GM21515 (cell line): ENCODE data around the gene TFPI.
"Not testable (repeated sequence)": the region's sequence is repeated elsewhere in the genome, so short reads cannot be mapped to it uniquely, and the experiment has no call there.

ENCODE experiments used
- ATAC-seq: cut with Tn5 transposase; IDR thresholded peaks from one replicate; pipeline ENCODE4 v1.9.1; 2021; ENCODE audit not compliant: unreplicated experiment

Gene TFPI

DNA sequence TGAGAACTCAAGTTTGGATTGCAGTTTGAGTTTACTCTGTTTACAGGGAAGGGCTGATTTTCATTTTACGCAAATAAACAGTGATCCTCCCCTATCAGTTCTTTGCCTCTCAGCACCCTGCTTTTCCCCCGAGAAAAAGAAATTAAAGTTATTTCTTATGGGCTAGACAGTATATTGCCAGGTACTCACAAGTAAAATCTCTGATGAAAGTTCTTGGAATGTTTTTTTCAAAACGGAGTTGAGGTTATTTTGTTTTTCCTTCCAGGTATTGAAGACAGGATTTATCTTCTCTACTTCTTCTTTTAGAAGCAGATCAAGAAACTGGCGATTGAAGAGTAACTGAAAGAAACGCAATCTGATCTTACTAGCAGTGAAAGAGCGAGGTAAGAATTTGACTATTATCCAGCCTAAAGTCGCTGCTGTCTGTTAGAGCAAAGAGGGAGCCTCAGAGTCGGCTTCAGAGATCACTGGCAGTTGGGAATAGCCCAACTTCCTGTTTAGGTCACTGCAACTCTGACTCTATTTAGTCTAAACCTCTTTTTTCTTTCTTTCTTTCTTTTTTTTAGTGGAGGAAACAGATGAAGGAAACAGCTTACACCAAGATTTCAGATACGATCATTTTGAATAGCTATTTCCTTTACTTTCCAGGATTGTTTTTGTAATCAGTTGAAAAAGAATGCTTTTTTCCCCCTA lies at the start of gene TFPI:
TFPI (minus strand) TSS at position 425 of the 693 bp plus-strand sequence. CDS start 50,667 bp downstream, outside the sequence.
- ATAC-seq, result no peak

DNA sequence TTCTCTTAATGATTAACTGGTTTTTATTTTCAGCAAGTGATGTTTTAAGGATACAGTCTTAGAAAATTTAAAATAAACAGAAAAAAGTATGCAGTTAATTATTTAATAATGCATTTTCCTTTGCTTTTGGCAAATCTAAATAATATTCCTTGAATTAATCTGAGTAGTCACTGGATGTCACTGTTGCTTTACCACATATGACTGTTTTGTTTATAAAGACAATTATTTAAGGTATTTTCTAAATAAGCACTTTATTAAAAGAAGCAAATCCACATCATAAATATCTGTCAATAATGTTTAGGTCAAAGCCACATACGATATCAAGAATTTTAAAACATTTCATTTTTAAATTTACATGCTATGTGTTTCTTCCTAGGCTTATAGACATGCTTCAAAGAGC lies 40.6 kb upstream of the TFPI start:
- no peak for ATAC-seq

DNA sequence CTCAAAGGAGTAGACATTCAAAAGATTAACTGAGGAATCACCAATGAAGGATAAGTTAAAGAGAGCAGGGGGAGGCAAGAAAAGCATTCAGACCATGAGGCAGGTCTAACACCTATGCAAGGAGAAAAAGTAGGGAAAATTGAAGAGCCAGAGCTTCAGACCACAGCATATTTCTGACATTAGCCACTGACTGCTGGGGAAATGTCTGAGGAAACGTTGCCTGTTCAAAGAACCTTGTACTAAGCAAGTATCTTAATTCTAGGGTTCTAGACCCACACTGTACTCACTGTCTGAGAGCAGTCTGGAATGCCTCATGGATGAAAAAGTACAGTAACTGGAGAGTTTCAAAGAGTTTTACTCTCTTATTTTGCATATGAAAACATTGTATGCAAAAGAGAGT lies 39.5 kb upstream of the TFPI start:
- ATAC-seq, result no peak

DNA sequence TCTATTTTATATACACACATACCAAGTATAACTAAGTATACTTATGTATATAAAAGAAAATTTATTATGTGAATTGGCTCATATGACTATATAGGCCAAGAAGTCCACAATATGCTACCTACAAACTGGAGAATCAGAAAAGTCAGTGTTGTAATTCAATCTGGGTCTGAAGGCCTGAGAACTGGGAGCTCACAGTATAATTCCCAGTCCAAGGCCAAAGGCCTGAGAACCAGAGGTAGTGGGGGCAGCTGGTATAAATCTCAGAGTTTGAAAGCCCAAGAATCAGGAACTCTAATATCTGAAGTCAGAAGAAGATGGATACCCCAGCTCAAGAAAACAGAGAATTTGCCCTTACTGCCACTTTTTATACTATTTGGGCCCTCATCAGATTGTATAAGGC lies 38.9 kb upstream of the TFPI start:
- no peak for ATAC-seq

DNA sequence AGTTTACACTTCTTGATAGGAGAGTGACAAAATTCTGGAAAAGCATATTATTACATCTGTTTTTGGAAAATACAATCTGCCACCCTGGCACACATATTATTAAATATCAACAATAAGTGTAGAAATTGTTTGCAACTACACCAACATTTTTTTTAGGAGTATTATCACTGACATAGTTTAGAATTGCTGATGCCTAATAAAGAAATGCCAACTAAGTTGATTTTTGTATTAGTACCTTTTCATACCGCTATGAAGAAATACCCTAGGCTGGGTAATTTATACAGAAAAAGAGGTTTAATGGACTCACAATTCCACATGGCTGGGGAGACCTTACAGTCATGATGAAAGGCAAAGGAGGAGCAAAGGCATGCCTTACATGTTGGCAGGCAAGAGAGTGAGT lies 35.9 kb upstream of the TFPI start:
- no peak for ATAC-seq

DNA sequence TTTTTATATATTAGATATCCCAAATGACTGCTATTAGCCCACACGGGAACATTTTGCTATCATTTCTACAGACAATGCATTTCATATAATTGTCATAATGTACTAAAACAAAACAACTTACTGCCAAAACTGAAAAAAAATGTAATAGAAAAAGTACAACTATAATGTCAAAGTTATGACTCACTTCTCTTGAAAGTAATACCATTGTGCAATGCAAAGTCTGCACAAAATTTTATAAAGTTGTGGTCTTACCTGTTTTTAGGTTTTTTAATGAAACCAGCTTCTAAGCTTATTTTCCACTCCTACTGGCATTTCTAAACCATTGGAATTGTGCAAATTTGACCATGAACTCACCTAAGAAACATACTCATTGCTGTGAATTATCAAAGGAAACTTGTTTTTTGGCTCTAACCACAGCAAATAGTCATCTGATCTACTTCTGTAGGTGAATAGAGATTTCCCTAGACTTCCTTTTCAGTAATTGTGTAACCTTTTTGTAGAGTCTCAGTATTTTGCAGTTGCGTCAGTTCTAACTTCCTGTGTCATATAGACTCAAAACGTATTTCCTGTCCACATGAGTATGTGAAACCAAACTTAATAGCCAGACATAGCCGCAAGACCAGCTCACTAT lies 31.9 kb upstream of the TFPI start:
- peak; percentile 62 for ATAC-seq

DNA sequence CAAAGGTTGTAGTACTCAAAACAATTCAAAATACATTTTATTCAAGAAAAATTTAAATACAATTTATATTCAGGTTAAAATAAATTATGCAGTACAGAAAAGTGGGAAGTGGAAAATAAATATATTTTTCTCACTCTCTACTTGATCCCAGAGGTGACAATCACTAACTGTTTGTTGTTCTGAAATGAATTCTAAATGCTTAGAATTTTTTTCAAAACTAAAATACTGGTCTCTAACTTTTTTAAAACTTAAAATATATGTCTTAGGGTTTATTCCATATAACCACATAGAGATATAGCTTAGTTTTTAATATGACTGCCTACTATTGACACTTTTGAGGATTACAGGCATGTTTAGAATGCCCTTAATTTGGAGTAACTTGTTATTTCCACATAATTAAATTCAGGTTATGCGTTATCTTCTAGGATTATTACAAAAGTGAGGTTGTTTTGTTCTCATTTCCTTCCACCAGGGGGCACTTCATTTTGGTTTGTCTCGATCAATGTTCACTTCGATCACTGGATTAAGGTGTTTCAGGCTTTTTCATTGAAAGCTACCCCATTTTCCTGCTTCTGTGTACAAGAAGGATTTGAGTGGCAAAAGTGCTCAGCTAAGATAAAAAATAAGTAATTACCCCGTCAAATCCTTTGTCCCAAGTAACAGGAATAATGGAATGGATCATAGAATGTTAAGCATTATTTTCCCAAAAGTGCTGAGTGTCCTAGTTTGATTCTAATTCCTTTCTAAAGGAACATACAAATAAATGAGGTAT lies 27.1 kb upstream of the TFPI start:
- peak; percentile 71 for ATAC-seq

DNA sequence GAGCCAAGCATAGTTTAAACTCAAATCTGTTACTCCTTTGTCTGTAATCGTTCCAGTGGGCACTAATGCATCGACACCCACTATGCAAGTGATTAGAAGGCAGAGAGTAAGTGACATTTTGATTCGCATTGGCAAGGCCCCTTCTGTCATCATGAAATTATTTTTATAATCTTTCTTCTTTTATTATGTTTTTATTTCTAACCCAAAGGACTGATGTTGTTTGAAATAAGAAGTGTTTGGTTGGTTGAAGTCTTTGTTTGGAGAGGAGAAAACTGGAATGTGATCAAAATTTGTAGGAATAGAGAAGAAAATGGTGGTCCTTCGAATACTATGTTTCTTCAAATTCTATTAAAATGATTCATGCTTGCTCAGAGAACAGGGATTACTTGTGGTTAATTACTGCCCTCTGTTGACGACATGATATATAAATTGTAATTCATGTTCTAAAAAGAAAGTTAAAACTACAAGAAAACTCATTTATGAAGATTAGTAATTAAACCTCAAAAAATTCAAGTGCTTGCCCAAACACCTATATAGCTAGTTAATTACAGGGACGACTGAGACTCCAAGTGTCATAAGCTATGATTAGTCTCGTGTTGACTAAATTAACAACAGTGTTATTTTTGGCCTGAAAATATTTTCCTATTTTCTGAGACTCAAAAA lies 26.4 kb upstream of the TFPI start:
- ATAC-seq, result peak; percentile 63

DNA sequence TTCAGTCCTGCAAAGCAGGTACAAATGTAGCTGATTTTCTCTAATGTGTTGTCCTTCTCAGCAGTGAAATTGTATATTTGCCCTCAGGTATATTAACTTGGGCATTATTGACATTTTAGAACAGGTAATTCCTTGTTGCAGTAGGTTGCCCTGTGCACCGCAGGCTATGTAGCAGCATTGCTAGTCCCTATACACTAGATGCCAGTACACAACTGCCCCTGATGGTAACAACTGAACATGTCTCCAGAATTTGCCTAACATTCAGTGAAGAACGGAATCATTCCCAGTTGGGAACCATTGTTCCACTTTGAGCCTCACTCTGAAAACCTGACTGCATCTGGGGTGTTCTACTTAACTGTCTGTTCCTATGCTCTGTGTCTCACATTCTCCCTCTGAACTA lies 23.1 kb upstream of the TFPI start:
- ATAC-seq, result no peak

DNA sequence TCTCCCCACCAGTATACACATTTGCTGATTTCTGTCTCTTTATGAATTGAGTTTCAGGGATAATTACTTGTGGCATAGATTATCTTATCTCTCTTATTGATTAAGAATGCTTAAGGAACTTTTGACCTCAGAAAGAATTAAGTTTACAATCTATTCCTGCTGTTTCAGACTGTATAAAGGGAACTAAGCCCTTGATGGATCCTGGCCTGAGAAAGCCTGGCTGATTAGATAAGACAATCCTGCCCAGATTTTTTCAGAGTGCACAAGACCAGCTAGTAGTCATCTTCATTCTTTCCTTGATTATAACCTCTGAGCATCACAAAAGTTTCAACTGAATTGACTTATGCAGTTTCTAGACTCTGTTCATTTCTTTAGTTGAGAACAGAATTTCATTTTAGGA lies 22.7 kb upstream of the TFPI start:
- no peak for ATAC-seq

DNA sequence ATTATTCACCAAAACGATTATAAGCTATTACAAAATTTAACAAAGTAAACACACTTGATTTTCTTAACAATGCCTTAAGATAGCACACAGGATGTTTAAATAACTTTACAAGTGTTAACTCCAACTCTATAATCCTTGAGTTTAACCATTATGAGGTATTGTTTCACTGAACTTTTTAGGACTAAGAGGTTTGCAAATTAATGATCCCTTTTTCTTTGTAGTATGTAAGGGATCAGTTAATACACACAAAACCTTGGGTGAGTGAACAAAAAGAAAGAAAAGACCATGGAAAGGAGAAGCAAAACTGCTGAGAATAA lies 21.5 kb upstream of the TFPI start:
- ATAC-seq, result no peak

DNA sequence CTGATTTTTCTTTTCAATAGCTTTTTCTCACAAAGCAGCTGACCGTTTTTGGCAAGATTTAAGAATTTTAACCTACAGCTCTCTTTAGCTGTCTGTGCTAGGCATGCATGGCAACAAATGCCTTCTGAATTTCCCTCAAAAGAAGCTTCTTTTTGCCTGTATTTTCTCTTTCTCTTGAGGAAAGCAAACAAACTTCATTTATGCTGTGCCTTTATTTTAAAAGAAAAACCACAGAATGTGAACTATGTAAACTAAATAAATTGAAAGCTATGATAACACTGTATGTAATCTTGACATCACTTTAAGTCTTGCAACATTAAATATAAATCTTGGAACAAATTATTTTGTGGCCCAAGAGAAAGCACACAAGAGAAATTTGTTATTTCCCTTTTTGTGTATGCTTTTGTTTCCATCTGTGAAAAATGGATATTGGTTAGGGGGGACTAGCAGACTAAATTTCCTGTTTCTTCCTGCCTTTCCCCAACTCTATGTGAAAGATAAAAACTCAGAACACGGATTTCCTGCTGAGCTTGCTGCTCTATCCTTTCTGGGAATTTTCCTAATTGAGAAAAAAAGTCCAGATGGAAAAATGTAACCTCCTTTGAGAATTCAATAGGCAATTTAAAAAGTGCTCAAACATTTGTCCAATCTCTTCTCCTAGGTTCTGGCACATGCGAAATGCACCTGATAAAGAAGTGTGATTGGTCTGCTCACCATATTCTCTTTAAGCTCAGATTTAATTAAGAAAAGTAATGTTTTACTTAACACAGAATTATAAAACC lies 20.9 kb upstream of the TFPI start:
- ATAC-seq, result no peak

DNA sequence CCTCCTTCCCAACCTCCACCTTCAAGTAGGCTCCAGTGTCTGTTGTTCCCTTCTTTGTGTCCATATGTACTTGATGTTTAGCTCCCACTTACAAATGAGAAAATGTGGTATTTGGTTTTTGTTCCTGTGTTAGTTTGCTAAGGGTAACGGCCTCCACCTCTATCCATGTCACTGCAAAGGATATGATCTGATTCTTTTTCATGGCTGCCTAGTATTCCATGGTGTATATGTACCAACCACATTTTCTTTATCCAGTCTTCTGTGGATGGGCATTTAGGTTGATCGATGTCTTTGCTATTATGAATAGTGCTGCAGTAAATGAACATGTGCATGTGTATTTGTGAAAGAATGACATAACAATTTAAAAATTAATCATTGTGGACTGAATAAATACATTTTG lies 19.5 kb upstream of the TFPI start:
- no peak for ATAC-seq

DNA sequence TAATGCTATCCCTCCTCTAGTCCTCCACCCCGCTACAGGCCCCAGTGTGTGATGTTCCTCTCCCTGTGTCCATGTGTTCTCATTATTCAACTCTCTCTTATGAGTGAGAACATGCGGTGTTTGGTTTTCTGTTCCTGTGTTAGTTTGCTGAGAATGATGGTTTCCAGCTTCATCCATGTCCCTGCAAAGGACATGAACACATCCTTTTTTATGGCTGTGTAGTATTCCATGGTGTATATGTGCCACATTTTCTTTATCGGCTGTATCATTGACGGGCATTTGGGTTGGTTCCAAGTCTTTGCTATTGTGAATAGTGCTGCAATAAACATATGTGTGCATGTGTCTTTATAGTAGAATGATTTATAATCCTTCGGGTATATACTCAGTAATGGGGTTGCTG lies 17.8 kb upstream of the TFPI start:
- not testable (repeated sequence) for ATAC-seq

DNA sequence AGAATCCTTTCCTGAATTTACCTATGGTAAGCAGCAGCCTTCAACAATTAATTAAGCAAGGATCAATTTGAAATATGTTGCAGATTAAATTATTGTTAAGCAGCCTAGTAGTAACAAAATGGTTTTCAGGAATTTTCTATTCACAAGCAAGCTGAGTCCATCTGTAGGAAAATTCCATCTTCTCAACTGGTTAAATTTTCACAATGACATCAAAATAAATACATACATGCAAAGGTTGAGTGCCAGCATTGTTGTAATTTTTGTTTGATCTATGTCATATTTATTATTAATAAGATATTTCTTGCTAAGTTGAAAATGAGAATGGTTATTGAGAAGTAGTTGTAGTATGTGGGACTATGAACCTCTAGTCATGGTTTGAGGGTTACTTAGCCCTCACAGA lies 15.3 kb upstream of the TFPI start:
- ATAC-seq, result no peak

DNA sequence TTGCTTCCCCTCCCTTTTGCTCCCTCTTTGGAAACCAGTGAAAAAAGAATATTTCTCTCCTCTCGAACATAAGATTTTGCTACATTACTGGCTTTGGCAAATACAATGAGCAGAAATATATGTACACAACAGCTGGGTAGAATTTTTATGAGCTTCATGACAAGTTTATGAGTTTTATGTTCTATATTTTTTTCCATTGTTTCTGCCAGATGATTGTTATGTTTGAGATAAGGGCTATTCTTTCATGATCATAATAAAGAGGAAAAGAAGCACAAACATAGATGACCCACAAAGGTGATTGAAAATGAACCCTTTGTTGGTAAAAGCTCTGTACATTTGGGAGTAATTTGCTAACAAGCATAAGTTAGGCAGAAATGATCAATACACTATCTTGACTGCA lies 14.8 kb upstream of the TFPI start:
- ATAC-seq, result no peak

DNA sequence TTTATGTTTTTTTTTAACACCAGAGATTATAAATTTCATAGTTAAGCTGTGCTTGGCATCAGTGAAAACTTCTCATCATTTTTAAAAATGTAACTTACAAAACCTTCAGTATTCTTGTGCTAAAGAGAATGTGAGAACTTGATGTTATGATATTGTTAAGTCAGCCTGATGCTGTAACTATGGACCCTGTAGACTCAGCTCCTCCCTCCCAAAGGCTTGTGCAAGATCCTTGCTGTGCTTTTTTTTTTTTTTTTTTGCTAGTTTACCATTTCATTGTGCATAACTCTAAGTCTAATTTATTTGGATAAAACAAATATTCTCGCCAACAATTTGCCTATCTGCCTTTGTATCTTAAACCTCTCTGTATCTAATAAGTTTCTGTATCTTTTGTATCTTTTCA lies 12.9 kb upstream of the TFPI start:
- ATAC-seq, result no peak

DNA sequence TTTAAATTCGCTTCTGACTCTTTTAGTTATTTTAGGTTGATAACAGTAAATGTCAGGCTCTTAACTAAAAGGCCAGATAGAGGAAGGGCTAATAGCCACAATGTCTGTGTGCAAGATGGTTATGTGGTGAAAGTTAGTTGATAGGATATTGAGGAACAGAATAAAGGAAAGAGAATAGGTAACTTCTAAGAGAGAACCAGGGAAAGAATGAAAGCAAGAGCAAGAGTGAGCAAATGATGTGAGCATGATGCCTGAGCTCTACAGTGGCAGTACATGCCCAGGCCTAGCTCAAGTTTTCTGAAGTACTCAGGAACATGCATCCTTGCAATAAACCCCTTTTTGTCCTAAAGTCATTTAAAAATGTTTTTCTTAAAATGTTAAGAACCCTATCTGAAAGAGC lies 12.5 kb upstream of the TFPI start:
- ATAC-seq, result no peak

DNA sequence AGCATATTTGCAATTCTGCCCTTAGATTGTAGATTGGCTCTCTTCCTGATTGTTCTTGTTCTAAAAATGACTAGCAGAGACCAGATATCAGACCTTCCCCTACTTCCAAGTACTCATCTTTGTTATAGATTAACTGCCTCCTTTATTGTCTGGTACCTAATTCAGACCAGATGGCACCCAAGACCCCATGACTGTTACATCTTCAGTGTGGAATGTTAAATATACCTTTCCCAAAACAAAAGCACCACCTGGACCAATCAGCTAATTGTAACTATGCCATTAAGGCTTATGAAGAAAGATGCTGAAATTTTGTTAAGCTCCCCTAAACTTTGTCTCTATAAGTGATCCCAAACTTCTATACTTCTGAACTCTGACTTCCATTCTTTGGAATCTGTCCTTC lies 12.0 kb upstream of the TFPI start:
- ATAC-seq, result no peak

DNA sequence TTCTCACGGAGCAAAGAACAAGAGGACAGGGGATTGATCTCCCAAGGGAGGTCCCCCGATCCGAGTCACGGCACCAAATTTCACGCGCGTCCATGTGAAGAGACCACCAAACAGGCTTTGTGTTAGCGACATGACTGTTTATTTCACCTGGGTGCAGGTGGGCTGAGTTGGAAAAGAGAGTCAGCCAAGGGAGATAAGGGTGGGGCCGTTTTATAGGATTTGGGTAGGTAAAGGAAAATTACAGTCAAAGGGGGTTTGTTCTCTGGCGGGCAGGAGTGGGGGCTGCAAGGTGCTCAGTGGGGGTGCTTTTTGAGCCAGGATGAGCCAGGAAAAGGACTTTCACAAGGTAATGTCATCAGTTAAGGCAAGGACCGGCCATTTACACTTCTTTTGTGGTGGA lies 11.4 kb upstream of the TFPI start:
- ATAC-seq, result not testable (repeated sequence)

DNA sequence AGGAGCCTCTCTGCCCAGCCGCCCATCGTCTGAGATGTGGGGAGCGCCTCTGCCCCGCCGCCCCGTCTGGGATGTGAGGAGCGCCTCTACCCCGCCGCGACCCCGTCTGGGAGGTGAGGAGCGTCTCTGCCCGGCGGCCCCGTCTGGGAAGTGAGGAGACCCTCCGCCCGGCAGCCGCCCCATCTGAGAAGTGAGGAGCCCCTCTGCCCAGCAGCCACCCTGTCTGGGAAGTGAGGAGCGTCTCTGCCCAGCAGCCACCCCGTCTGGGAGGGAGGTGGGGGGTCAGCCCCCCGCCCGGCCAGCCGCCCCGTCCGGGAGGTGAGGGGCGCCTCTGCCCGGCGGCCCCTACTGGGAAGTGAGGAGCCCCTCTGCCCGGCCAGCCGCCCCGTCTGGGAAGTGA lies 2.3 kb upstream of the TFPI start:
- ATAC-seq, result not testable (repeated sequence)
